GM18502 (cell line): ENCODE results near the gene CTBP1.

ENCODE experiments used
- ATAC-seq: cut with Tn5 transposase; IDR thresholded peaks from one replicate; pipeline ENCODE4 v1.9.1; 2021; ENCODE audit warnings: mild to moderate bottlenecking; ENCODE audit not compliant: unreplicated experiment, poor library complexity

The CTBP1 gene

DNA sequence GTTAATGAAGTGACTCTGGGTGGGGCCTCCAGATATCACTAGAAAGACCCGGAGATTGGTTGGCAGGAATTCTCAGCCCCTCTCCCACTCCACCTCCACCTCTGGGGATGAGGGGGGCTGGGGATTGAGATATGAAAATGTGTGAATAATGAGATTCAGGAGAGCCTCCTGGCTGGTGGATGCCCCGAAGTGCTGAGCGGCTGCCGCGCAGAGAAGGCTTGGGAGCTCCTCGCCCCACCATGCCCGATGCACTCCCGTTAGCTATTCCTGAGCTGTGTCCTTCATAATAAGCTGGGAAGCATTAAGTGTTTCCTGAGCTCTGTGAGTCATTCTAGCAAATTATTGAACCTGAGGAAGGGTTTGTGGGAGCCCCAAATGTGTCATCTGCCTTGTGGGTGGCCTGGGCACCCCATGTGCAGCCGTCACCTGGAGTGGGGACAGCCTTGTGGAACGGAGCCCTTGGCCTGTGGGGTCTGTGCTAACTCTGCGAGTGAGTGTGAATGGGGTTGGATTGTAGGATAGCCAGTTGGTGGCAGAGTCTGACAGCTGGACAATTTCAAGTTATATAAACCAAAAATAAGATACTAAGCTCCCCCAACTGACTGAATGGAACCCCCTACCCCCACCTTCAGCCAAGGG is 36.3 kb upstream of the CTBP1 start:
- ATAC-seq, result no peak

DNA sequence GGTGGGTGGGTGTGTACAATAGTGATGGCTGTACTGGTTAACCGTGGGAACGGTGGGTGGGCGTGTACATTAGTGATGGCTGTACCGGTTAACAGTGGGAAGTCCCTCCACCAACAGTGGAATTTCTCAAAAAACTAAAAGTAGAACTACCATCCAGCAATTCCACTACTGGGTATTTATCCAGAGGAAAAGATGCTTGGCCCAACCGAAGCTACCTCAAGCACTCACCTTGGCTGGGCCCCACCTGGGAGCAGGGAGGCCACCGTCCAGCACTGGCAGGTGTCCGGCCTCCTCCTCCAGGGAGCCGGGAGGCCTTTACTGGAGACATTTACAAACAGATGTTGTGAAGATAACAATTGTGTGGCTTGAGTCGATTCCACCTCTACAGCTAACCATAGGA is 34.8 kb upstream of the CTBP1 start:
- no peak for ATAC-seq

DNA sequence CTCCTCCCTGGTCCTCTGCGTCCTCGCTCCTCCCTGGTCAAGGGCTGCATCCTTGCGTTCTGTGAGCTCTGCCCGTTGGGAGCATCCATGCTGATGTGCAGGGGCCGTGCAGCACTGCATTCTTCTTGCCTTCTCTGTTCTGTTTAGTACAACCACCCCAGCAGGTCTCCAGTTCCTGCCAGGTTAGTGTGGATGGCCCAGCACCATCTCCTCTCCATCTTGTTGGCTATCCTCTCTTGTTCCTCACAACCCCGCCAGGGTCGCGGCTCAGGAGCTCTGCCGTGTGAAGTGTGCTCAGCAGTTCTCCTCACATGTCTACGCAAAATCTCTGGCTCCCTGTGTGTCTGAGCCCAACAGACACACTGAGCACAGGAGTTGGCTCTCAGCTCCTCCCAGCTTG is 30.3 kb upstream of the CTBP1 start:
- no peak for ATAC-seq

DNA sequence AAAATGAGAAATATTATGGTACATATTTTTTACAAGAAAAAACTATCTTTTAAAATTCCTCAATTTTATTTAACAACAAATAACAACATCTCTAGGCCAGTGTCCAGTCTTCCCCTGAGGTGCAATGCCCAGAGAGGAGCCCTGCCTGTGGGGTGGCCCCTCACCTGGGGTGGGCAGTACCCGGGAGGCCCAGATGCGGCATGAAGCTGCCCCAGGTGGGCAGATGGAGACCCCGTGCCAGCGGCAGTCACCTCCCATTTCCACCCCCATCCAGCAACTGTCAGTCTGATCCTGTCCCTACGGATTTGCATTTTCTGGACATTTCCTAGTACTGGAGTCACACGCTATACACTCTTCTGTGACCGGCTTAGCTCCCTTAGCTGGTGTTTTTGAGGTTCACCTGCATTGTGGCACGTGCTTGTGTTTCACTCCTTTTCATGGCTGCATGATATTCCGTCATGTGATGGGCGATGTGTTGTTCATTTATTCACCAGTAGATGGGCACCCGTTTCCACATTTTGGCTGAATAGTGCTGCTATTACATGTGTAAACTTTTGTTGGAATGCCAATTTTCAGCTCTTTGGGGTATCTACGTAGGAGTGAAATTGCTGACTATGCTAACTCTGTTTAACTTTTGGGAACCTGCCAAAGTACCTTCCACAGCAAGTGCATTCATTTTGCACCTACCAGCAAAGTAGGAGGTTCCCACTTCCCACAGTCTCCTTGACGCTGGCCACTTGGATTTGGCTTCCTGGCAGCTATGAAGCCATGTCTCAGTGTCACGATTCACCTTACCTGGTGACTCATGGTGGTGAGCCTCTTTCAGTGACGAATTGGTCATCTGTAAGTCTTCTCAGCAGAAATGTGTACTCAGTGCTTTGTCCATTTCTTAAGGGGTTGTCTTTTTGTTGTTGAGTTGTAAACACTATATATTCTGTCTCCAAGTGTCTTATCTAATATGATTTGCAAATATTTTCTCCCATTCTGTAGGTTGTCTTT is 29.0 kb upstream of the CTBP1 start:
- ATAC-seq, result no peak

DNA sequence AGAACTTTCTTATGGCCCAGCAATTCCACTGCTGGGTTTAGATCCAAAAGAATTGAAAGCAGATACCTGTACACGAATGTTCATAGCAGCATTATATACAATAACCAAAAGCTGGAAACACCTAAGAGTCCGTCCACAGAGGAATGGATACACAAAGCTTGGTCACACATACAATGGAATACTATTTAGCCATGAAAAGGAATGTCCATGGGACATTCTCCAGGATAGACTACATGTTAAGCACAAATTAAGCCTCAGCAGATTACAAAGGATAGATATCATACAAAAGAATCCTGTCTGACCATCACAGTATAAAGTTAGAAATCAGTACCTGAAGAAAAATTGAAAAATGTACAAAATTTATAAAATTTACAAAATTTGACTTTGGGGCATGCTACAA is 28.1 kb upstream of the CTBP1 start:
- no peak for ATAC-seq

DNA sequence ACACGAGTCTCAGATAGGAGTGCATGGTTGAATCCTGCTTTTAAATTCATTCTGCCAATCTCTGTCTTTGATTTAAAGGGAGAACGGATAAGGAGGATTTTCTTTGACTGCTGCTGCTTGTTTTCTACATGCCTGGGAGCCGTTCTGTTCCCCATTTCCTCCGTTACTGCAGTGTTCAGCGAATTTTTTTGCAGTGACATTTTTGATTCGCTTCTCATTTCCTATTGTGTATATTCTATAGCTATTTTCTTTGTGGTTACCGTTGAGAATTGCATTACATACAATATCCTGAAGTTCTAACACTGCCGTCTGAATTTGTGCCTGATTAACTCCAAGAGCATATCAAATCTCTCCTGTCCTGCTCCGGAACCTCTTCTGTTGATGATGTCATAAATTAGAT is 25.9 kb upstream of the CTBP1 start:
- ATAC-seq, result no peak

DNA sequence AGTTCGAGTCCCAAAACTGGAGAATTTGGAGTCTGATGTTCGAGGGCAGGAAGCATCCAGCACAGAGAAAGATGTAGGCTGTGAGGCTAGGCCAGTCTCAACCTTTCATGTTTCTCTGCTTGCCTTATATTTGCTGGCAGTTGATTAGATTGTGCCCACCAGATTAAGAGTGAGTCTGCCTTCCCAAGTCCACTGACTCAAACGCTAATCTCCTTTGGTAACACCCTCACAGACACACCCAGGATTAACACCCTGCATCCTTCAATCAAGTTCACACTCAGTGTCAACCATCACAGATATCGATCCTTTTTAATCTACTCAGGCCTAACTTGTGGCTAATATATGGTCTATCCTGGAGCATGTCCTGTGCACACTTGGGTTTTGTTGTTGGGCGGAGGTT is 22.8 kb upstream of the CTBP1 start:
- no peak for ATAC-seq

DNA sequence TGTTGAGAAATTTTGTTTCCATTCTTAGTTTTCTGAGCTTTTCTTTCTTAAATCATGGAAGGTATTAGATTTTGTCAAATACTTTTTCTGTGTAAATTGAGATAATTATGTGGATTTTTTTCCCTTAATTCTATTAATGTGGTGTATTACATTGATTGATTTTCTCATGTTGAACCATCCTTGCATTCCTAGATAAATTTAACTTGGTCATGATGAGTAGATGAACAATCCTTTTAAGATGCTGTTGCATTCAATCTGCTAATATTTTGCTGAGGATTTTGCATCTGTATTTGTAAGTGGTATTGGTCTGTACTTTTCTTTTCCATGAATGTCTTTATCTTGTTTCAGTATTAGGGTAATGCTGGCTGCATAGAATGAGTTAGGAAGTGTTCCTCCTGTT is 20.3 kb upstream of the CTBP1 start:
- ATAC-seq, result no peak

DNA sequence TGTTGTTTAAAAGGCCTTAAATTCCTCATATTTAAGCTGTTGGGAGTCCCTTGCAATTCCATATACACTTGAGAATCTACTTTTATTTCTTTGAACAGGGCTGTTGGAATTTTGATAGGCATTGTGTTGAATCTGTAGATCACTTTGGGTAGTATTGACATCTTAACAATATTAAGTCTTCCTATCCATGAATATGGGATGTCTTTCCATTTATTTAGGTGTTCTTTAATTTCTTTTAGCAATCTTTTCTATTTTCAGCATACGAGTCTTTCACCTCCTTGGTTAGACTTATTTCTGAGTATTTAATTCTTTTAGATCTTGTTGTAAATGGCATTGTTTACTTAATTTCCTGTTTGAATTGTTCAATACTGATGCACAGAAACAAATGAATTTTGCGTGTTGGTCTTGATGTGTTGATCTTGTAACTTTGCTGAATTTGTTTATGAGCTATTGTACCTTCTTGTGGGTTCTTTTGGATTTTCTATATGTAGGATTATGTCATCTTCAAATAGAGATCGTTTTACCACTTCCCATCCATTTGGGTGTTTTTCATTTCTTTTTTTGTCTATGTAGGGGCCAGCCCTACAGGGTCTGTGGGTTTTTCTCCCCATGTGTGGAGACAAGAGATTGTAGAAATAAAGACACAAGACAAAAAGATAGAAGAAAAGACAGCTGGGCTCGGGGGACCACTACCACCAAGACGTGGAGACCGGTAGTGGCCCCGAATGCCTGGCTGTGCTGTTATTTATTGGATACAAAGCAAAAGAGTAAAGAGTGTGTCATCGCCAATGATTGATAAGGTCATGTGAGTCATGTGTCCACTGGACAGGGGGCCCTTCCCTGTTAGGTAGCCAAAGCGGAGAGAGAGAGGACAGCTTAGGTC is 18.2 kb upstream of the CTBP1 start:
- no peak for ATAC-seq

DNA sequence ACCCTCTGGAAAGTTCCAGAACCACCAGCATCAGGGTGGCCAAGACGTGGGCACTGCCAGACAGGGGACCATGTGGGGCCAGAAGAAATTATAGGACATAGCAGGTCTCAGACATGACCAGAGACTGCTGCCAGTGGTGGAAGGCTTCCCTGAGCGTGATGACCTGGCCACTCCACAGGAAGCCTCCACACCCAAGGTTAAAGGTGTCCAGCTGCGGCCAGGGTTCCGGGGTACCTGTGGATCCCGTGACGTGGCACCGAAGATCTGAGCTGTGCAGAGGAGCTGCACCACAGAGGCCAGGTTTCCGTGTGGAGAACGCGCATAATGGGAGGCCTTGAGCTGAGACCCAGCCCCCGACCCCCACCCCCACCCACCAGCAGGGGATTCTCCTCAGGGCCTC is 16.4 kb upstream of the CTBP1 start:
- no peak for ATAC-seq

DNA sequence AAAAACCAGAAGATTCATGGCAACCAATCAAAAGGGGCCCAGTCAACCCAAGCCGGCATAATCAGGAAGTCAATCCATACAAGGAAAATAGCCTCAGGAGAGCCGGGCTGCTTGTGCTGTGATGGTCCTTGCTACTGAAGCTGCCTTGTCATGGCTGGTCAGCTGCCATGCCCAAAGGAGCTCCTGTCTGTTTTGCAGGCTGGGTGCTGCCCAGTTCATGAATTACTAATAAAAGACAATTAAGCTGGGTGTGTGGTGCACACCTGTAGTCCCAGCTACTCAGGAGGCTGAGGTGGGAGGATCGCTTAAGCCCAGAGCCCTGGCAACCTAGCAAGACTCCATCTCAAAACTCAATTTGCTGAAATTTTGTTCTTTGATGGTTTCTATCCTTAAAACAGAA is 16.0 kb upstream of the CTBP1 start:
- ATAC-seq, result no peak

DNA sequence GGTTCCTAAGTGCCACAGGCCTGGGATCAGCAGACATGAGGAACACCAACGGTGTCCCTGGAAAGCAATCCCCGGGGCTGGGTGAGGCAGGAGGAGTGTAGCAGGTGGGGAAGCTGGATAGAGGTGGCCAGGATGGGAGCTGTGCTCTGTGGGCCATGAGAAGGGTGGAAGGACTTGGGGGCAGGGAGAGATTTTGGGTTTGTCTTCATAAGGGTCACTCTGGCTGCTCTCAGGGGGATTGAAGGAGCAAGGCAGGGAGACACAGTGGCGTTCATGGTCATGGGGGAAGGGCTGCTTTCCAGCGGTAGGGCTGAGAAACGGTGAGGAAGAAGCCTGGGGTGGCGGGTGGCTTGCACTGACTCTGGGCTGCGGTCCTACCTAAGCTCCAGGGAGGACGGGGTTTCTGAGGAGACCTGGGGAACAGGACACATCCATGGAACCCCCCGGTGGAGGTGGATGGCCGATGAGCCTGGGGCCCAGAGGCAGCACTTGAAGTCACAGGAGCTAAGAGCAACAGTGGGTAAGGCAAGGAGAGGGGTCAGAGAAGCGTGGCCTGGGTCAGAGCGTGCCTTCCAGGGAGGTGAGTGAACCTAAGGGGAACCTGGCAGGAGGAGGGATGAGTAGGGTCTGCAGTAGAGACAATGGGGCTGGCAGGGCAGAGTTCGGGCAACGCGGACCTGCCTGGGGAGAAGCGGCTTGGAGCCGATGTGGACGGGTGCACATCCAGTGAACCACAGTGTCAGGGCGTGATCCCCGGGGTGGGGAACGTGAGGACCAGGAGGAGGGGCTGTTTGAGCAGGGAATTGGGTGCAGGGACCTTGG is 12.4 kb upstream of the CTBP1 start:
- ATAC-seq, result no peak

DNA sequence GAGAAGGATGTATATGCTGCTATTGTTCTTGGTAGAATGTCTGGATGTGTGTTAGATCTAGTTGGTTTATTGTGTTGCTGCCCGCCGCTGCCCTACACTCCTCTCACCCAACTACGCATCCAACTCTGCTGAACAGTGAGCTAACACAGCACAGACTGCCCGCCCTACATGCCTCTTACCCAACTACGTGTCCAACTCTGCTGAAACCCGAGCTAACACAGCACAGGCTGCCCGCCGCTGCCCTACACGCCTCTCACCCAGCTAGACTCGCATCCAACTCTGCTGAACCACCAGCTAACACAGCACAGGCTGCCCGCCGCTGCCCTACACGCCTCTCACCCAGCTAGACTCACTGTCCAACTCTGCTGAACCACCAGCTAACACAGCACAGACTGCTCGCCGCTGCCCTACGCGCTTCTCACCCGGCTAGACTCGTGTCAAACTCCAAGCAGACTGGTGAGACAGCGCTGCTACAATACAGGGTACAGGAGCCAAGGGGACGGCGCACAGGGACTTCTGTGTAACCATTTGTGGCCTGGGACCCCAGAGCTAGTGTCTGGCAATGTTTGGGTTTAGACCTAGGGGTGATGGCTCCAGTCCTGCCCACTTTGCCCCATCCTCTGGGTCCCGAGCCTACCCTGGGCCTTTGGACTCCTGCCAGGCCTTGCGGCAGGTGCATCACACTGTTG is 11.6 kb upstream of the CTBP1 start:
- no peak for ATAC-seq

DNA sequence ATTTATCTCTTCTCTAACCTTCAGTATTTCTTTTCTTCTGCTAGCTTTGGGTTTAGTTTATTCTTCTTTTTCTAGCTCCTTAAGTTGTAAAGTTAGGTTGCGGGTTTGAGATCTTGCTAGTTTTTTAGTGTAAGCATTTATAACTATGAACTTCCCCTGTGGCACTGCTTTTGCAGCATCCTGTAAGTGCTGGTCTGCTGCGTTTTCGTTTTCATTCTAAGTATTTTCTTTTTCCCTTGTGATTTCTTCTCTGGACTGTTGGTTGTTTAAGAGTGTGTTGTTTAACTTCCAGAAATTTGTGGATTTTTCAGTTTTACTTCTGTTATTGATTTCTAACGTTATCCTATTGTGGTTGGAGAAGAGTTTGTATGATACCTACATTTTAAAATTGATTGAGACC is 11.0 kb upstream of the CTBP1 start:
- no peak for ATAC-seq

DNA sequence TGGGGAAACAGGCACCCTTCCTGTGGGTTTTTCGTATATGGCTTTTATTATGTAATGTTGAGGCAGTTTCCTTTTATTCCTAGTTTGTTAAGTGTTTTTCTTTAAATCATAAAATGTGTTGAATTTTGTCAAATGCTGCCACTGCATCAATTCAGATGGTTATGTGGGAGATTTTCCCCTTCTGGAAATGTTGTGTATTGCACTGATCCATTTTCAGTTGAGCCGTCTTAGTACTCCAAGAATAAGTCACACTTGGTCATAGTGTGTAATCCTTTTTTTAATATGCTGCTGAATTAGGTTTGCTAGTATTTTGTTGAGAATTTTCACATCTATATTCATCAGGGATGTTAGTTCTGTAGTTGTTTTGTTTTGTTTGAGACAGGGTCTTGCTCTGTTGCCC is 9.5 kb upstream of the CTBP1 start:
- no peak for ATAC-seq

DNA sequence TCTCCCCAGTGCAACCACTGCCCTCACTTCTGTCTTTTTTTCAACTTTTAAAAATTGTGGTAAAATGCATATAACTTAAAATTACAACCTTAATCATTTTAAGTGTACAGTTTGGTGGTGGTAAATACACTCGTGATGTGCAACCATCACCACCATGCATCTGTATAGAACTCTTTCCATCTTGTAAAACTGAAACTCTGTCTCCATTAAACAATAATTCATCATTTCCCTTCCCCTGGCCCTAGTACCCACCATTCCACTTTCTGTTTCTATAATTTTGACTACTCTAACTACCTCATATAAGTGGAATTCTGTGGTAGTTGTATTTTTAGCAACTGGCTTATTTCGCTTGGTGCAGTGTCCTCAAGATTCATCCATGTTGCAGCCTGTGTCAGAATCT is 6.8 kb upstream of the CTBP1 start:
- no peak for ATAC-seq

DNA sequence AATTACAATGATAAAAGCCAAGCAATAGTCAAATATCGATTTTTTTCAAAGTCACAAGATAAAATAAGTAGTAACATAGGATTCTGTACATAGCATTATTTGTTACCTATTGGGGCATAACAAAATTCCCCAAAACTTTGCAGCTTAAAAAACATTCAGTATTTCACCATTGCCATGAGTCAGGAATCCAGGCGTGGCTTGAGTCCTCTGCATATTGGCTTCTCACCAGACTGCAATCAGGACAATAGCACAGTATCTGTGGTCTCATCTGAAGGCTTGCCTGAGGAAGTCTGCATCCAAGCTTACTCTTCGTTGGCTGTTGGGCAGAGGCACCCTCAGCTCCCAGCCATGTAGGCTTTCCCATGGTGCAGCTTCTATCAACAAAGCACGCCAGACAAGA is 6.2 kb upstream of the CTBP1 start:
- no peak for ATAC-seq

DNA sequence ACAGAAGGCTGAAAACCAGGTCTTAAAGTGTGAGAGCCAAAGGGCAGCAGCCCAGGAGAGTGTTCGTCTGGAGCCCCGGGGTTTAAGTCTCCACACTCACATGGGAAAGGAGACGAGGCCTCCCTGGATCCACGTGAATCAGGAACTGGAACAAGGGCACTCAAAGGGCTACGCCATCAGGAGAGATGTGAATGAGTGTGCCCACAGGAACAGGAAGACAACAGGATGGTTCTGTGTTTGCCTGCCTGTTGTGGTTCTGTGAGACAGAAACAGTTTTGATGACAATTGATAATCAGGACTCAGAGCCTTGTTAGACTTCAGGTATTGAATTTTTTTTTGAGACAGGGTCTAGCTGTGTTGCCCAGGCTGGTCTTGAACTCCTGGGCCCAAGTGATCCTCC is 4.9 kb upstream of the CTBP1 start:
- ATAC-seq, result no peak

DNA sequence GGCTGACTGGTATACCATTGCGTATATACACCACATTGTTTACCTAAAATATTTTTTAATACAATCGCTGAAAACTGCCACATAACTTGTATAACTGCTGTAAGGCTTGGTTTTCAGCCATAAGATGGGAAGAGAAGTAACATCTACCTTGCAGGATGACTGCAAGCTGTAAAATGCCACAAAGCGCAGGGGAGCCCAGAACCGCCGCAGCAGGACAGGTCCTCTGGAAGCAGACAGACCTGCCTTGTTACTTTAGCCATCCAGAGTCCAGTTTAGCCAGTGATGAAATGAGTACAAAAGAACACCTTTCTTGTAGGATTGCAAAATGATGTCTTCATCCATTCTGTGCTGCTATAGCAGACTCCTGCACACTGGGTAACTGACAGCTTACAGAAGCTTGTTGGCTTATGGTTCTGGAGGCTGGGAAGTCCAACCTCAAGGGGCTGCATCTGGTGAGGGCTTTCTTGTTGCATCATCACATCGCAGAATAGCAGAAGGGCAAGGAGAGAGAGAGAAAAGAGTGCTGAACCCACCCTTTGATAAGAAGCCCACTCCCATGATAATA is 4.1 kb upstream of the CTBP1 start:
- no peak for ATAC-seq
